Measurements from ENCODE around the gene UNK.

Gene UNK

GRCh38 chr17:75814900-75815373, 30.3 kb downstream of the UNK start:
- DNase-seq = peak in 3 of 10 donors; percentile 48 to 79 (median 58)
- intact Hi-C loops (cut with DNase I) = no loop called here

GRCh38 chr17:75815399-75815798, 30.8 kb downstream of the UNK start:
- intact Hi-C loops (cut with DNase I) = no loop called here
- no peak for DNase-seq

GRCh38 chr17:75816693-75817092, 32.1 kb downstream of the UNK start:
- peak in 2 of 10 donors; percentile 51 to 85 for DNase-seq
- intact Hi-C loops (cut with DNase I) = no loop called here

GRCh38 chr17:75817571-75817970, 33.0 kb downstream of the UNK start:
- peak in 1 of 10 donors; percentile 54 for DNase-seq
- intact Hi-C loops (cut with DNase I) = no loop called here

- intact Hi-C loops (cut with DNase I) = no loop called here
- DNase-seq = no peak
These were observed 33.8 kb downstream of the UNK start for GRCh38 chr17:75818326-75818885.

- intact Hi-C loops (cut with DNase I) = no loop called here
- no peak for DNase-seq
These were observed 34.5 kb downstream of the UNK start for GRCh38 chr17:75819116-75819515.

GRCh38 chr17:75819678-75820077, 35.1 kb downstream of the UNK start:
- intact Hi-C loops (cut with DNase I) = no loop called here

GRCh38 chr17:75820094-75821080, 35.8 kb downstream of the UNK start:
- intact Hi-C loops (cut with DNase I) = no loop called here
- DNase-seq = no peak

More at GRCh38 chr17:75819678-75820077, 35.1 kb downstream of the UNK start:
- DNase-seq = no peak

- no peak for DNase-seq
- intact Hi-C loops (cut with DNase I) = no loop called here
These were observed 36.9 kb downstream of the UNK start for GRCh38 chr17:75821552-75821951.

GRCh38 chr17:75822119-75822799, 37.7 kb downstream of the UNK start:
- intact Hi-C loops (cut with DNase I) = no loop called here
- DNase-seq = peak in 1 of 10 donors; percentile 83

- no peak for DNase-seq
- intact Hi-C loops (cut with DNase I) = no loop called here
These were observed 38.2 kb downstream of the UNK start for GRCh38 chr17:75822800-75823166.

- peak in 1 of 10 donors; percentile 80 for DNase-seq
- intact Hi-C loops (cut with DNase I) = no loop called here
These were observed 38.8 kb downstream of the UNK start for GRCh38 chr17:75823257-75824041.

- intact Hi-C loops (cut with DNase I) = no loop called here
- no peak for DNase-seq
These were observed 39.5 kb downstream of the UNK start for GRCh38 chr17:75824050-75824552.

GRCh38 chr17:75824666-75825065, 40.1 kb downstream of the UNK start:
- intact Hi-C loops (cut with DNase I) = loop anchor here (5.0 kb wide), 1 partner anchor 37 kb away; no protein-coding TSS in a partner anchor

GRCh38 chr17:75825149-75825552, 40.5 kb downstream of the UNK start:
- intact Hi-C loops (cut with DNase I) = loop anchor here (5.0 kb wide), 1 partner anchor 38 kb away; no protein-coding TSS in a partner anchor
- no peak for DNase-seq

More at GRCh38 chr17:75824666-75825065, 40.1 kb downstream of the UNK start:
- no peak for DNase-seq

GRCh38 chr17:75825748-75826370, 41.3 kb downstream of the UNK start:
- peak in 1 of 10 donors; percentile 69 for DNase-seq
- intact Hi-C loops (cut with DNase I) = loop anchor here (5.0 kb wide), 1 partner anchor 39 kb away; no protein-coding TSS in a partner anchor

- no peak for DNase-seq
- intact Hi-C loops (cut with DNase I) = loop anchor here (5.0 kb wide), 1 partner anchor 39 kb away; no protein-coding TSS in a partner anchor
These were observed 42.1 kb downstream of the UNK start for GRCh38 chr17:75826561-75827307.

GRCh38 chr17:75827308-75828075, 42.9 kb downstream of the UNK start:
- DNase-seq = peak in 9 of 10 donors; percentile 47 to 92 (median 63)

More at GRCh38 chr17:75827308-75828075, 42.9 kb downstream of the UNK start:
- intact Hi-C loops (cut with DNase I) = loop anchor here (5.0 kb wide), 1 partner anchor 40 kb away; no protein-coding TSS in a partner anchor
